SU-DHL-6 (cell line): ENCODE measurements around the gene AGRP.

ENCODE experiments used
- H2AFZ ChIP-seq: fragments of 200-600 bp; sonication (generic); 2 replicates; pipeline ENCODE4 v1.6.1; 2014; ENCODE audit warnings: low read depth, mild to moderate bottlenecking, moderate library complexity, mixed read lengths, antibody characterized with exemption, low read length; ENCODE audit not compliant: severe bottlenecking
- H3F3A ChIP-seq: fragments of 200-600 bp; shearing (Covaris generic); 2 replicates; pipeline ENCODE4 v1.6.0; 2016; ENCODE audit warnings: antibody characterized with exemption, mild to moderate bottlenecking; ENCODE audit not compliant: insufficient read depth
- H3K27ac ChIP-seq: fragments of 200-600 bp; sonication (generic); 2 replicates; pipeline ENCODE4 v1.5.1; 2016; ENCODE audit warnings: low read depth, mild to moderate bottlenecking, low read length, moderate library complexity, mixed read lengths
- H3K27me3 ChIP-seq: fragments of 200-600 bp; sonication (generic), shearing (Covaris generic); 2 replicates; pipeline ENCODE4 v1.6.0; 2014; ENCODE audit warnings: mild to moderate bottlenecking, low read length
- H3K36me3 ChIP-seq: fragments of 200-600 bp; sonication (generic); 2 replicates; pipeline ENCODE4 v1.6.1; 2014; ENCODE audit warnings: mild to moderate bottlenecking, low read length, mixed read lengths
- H3K4me2 ChIP-seq: fragments of 300-600, 200-600 bp; shearing (Covaris generic), sonication (generic); 2 replicates; pipeline ENCODE4 v1.6.0; 2014; ENCODE audit warnings: low read length, low read depth, mild to moderate bottlenecking; ENCODE audit not compliant: poor library complexity, severe bottlenecking
- H3K4me3 ChIP-seq: fragments of 200-600 bp; sonication (generic); 2 replicates; pipeline ENCODE4 v1.5.1; 2014; ENCODE audit warnings: antibody characterized with exemption, low read length, mild to moderate bottlenecking, mixed read lengths; ENCODE audit not compliant: insufficient read depth, poor library complexity, severe bottlenecking
- H3K79me2 ChIP-seq: fragments of 200-600 bp; sonication (generic); 2 replicates; pipeline ENCODE4 v1.6.1; 2014; ENCODE audit warnings: mild to moderate bottlenecking, low read length, moderate library complexity; ENCODE audit not compliant: insufficient read depth
- H3K9ac ChIP-seq: fragments of 200-600 bp; sonication (generic); 2 replicates; pipeline ENCODE4 v1.7.0; 2014; ENCODE audit warnings: mild to moderate bottlenecking, low read length
- H3K9me2 ChIP-seq: fragments of 200-600 bp; sonication (generic); replicated peaks from 2 replicates; pipeline ENCODE4 v1.6.1; 2014; ENCODE audit warnings: low read length; ENCODE audit not compliant: insufficient read depth
- H3K9me3 ChIP-seq: fragments of 200-600 bp; sonication (generic); 2 replicates; pipeline ENCODE4 v1.6.1; 2014; ENCODE audit warnings: low read length, mixed read lengths; ENCODE audit not compliant: insufficient read depth
- H4K20me1 ChIP-seq: fragments of 200-600 bp; sonication (generic); 2 replicates; pipeline ENCODE4 v1.6.1; 2014; ENCODE audit warnings: low read depth, mild to moderate bottlenecking, antibody characterized with exemption, low read length, moderate library complexity, mixed read lengths
- CTCF ChIP-seq: fragments of 200-600 bp; sonication (generic); IDR thresholded peaks from one replicate; pipeline ENCODE4 v1.5.1; 2017; ENCODE audit warnings: antibody characterized with exemption, mild to moderate bottlenecking, low read length, moderate library complexity; ENCODE audit not compliant: insufficient read depth, poor library complexity, severe bottlenecking
- EZH2phosphoT487 ChIP-seq: fragments of 200-600 bp; sonication (generic), shearing (Covaris generic); conservative IDR thresholded peaks from 2 replicates; pipeline ENCODE4 v1.6.1; 2018; ENCODE audit warnings: mild to moderate bottlenecking, antibody characterized with exemption, low read length, moderate library complexity, mixed read lengths

Gene AGRP

GRCh38 chr16:67444259-67445125, 38.9 kb downstream of the AGRP start:
- Histone ChIP-seq H3K4me2 (no peak overlapping the region), H3K4me3 (no peak overlapping the region), H3K27ac (no peak overlapping the region), H3K9me2 (no peaks in the 10 kb centered on the region), H4K20me1 (no peaks in the 10 kb centered on the region), H3K36me3 (no peaks in the 10 kb centered on the region), H3K27me3 (no peaks in the 10 kb centered on the region), H3F3A (no peaks in the 10 kb centered on the region), H3K9me3 (no peaks in the 10 kb centered on the region), H2AFZ (no peak overlapping the region), H3K9ac (no peak overlapping the region), H3K79me2 (no peaks in the 10 kb centered on the region; the same call in 1 of the 2 replicates)
- no peak for TF ChIP-seq CTCF
- TF ChIP-seq EZH2phosphoT487, result no peak

GRCh38 chr16:67443265-67443664, 40.1 kb downstream of the AGRP start:
- no peak overlapping the region for H2AFZ ChIP-seq
- H3K36me3 ChIP-seq, result no peaks in the 10 kb centered on the region
- no peak overlapping the region for H3K4me3 ChIP-seq
- no peaks in the 10 kb centered on the region for H3K9me3 ChIP-seq
- no peaks in the 10 kb centered on the region for H3K27me3 ChIP-seq
- H3K9ac ChIP-seq, result no peak overlapping the region
- no peak overlapping the region for H3K4me2 ChIP-seq
- no peaks in the 10 kb centered on the region for H4K20me1 ChIP-seq
- H3F3A ChIP-seq, result no peaks in the 10 kb centered on the region
- H3K79me2 ChIP-seq, result no peaks in the 10 kb centered on the region; the same call in 1 of the 2 replicates
- H3K9me2 ChIP-seq, result no peaks in the 10 kb centered on the region
- no peak overlapping the region for H3K27ac ChIP-seq
- no peak for TF ChIP-seq CTCF

GRCh38 chr16:67442581-67443255, 40.6 kb downstream of the AGRP start:
- Histone ChIP-seq H4K20me1 (no peaks in the 10 kb centered on the region), H3K9me3 (no peaks in the 10 kb centered on the region), H3K4me2 (no peak overlapping the region), H3K27ac (no peak overlapping the region), H3F3A (no peaks in the 10 kb centered on the region), H3K4me3 (no peak overlapping the region), H3K9ac (no peak overlapping the region), H3K36me3 (no peaks in the 10 kb centered on the region), H2AFZ (no peak overlapping the region), H3K9me2 (no peaks in the 10 kb centered on the region), H3K27me3 (no peaks in the 10 kb centered on the region), H3K79me2 (no peaks in the 10 kb centered on the region; the same call in 1 of the 2 replicates)
- TF ChIP-seq CTCF (no peak), EZH2phosphoT487 (no peak)
